HepG2 (cell line): ENCODE measurements around the gene GYS1. TPM values are rescaled to one million over a fixed set of nuclear protein-coding genes. Genes with fewer than 3 reads are reported as not detected.

ENCODE experiments used
- ATAD3A ChIP-seq: sonication (generic); formaldehyde crosslinking; IDR thresholded peaks from 2 replicates; pipeline ENCODE4 v1.4.0; 2020; ENCODE audit warnings: missing genetic modification reagents
- FOXO1 ChIP-seq: sonication (generic); formaldehyde crosslinking; IDR thresholded peaks from 2 replicates; pipeline ENCODE4 v1.4.0; 2020; ENCODE audit warnings: missing genetic modification reagents
- HMGXB4 ChIP-seq, 2 experiments: sonication (generic) in 1 of 2; formaldehyde crosslinking in 1 of 2; IDR thresholded peaks; 2 replicates each; pipeline versions ENCODE4 v1.4.0 to v1.6.1; 2018 to 2020; ENCODE audit warnings: missing genetic modification reagents in 2 of 2, borderline replicate concordance in 1 of 2, low read depth in 1 of 2, mild to moderate bottlenecking in 1 of 2, missing biosample characterization in 1 of 2
- KAT2B ChIP-seq: fragments of 150-350 bp; IDR thresholded peaks from 2 replicates; pipeline ENCODE4 v1.6.1; 2014; ENCODE audit warnings: low read depth, low read length, borderline replicate concordance
- LCORL ChIP-seq, 2 experiments: fragments of 450-650 bp in 1 of 2; sonication (generic) in 1 of 2; formaldehyde crosslinking in 1 of 2; IDR thresholded peaks; 2 replicates each; pipeline versions ENCODE4 v1.5.0 to v1.6.1; 2017 to 2020; ENCODE audit warnings: antibody characterized with exemption in 1 of 2, missing genetic modification reagents in 1 of 2
- MIER3 ChIP-seq: IDR thresholded peaks from 2 replicates; pipeline ENCODE4 v1.6.1; 2016; ENCODE audit warnings: missing compliant biosample characterization, borderline replicate concordance
- NCOR1 ChIP-seq: fragments of 200-600 bp; sonication (generic); IDR thresholded peaks from 2 replicates; pipeline ENCODE4 v1.7.0; 2017; ENCODE audit warnings: antibody characterized with exemption, low read length, borderline replicate concordance
- NR2C2 ChIP-seq: sonication (generic); formaldehyde crosslinking; IDR thresholded peaks from 2 replicates; pipeline ENCODE4 v1.4.0; 2020; ENCODE audit warnings: missing genetic modification reagents, mild to moderate bottlenecking, moderate library complexity, borderline replicate concordance
- PCBP1 ChIP-seq: fragments of 200-400 bp; formaldehyde crosslinking; IDR thresholded peaks from 2 replicates; pipeline ENCODE4 v1.6.1; 2017; ENCODE audit warnings: mild to moderate bottlenecking, low read depth, low read length, borderline replicate concordance
- RELA ChIP-seq: sonication (generic); formaldehyde crosslinking; IDR thresholded peaks from 2 replicates; pipeline ENCODE4 v1.4.0; 2020; ENCODE audit warnings: missing genetic modification reagents
- SKI ChIP-seq: fragments of 450-650 bp; IDR thresholded peaks from one replicate; pipeline ENCODE4 v1.6.1; 2018; ENCODE audit warnings: mild to moderate bottlenecking; ENCODE audit not compliant: partially characterized antibody
- SP2 ChIP-seq: sonication (generic); formaldehyde crosslinking; IDR thresholded peaks from 2 replicates; pipeline ENCODE4 v1.5.1; 2020; ENCODE audit warnings: mild to moderate bottlenecking, missing genetic modification reagents
- ZC3H13 ChIP-seq: sonication (generic); formaldehyde crosslinking; IDR thresholded peaks from 2 replicates; pipeline ENCODE4 v1.8.1; 2023; ENCODE audit warnings: mild to moderate bottlenecking, missing genetic modification reagents, moderate library complexity
- ZFP1 ChIP-seq: IDR thresholded peaks from 2 replicates; pipeline ENCODE4 v1.6.1; 2016
- ZMAT3 ChIP-seq: sonication (generic); formaldehyde crosslinking; conservative IDR thresholded peaks from 2 replicates; pipeline ENCODE4 v1.7.0; 2021; ENCODE audit warnings: missing genetic modification reagents
- ZNF10 ChIP-seq: sonication (generic); formaldehyde crosslinking; IDR thresholded peaks from 2 replicates; pipeline ENCODE4 v1.4.0; 2020; ENCODE audit warnings: mild to moderate bottlenecking, low read depth, missing genetic modification reagents, borderline replicate concordance
- ZNF20 ChIP-seq: sonication (generic); formaldehyde crosslinking; IDR thresholded peaks from 2 replicates; pipeline ENCODE4 v1.4.0; 2020; ENCODE audit warnings: mild to moderate bottlenecking, moderate library complexity, missing genetic modification reagents
- ZNF251 ChIP-seq: sonication (generic); formaldehyde crosslinking; IDR thresholded peaks from 2 replicates; pipeline ENCODE4 v1.9.0; 2021; ENCODE audit warnings: mild to moderate bottlenecking, missing genetic modification reagents
- ZNF567 ChIP-seq: sonication (generic); formaldehyde crosslinking; IDR thresholded peaks from 2 replicates; pipeline ENCODE4 v1.8.1; 2023; ENCODE audit warnings: mild to moderate bottlenecking, missing genetic modification reagents, borderline replicate concordance
- ZNF615 ChIP-seq: sonication (generic); formaldehyde crosslinking; IDR thresholded peaks from 2 replicates; pipeline ENCODE4 v1.5.0; 2020; ENCODE audit warnings: mild to moderate bottlenecking, missing genetic modification reagents, borderline replicate concordance
- ZNF709 ChIP-seq: sonication (generic); formaldehyde crosslinking; IDR thresholded peaks from 2 replicates; pipeline ENCODE4 v1.5.0; 2020; ENCODE audit warnings: mild to moderate bottlenecking, missing genetic modification reagents
- polyA plus RNA-seq, 8 experiments: library from polyadenylated mRNA; depleted of rRNA in 3 of 8; stranded (reverse) in 7 of 8; unstranded in 1 of 8; fragments of >200 nt; fragmentation: Illumina TruSeq in 4 of 8; extraction: Trizol in 4 of 8; gene quantifications; 2 replicates each; pipeline versions ENCODE4 v1.2.1 to v1.2.3, GENCODE V29; 2011 to 2016; ENCODE audit warnings: low read depth in 4 of 8, missing spikeins in 1 of 8, mixed read lengths in 1 of 8; ENCODE audit not compliant: insufficient read depth in 1 of 8
- total RNA-seq, 5 experiments: library from RNA; depleted of rRNA; stranded (reverse); fragments of >200 nt; fragmentation: Illumina TruSeq; extraction: Trizol; gene quantifications; 2 replicates each; pipeline ENCODE4 v1.2.3, GENCODE V29; 2016; ENCODE audit warnings: low read depth in 1 of 5
- TF ChIP-seq, protein P1 (sequence below): sonication (generic); formaldehyde crosslinking; IDR thresholded peaks from 2 replicates; pipeline ENCODE4 v1.9.0; 2021; ENCODE audit warnings: missing genetic modification reagents, borderline replicate concordance
- TF ChIP-seq, protein P2 (sequence below): sonication (generic); formaldehyde crosslinking; IDR thresholded peaks from 2 replicates; pipeline ENCODE4 v1.5.1; 2020; ENCODE audit warnings: missing genetic modification reagents, mild to moderate bottlenecking, borderline replicate concordance

Gene GYS1
- total and polyA plus RNA-seq, 2 of the 13 experiments (the other 11 are each of a cell fraction or from before 2014, with no cell fraction given): 18.4 to 42.1 TPM

- TF ChIP-seq ATAD3A (CRISPR knock-in tag): no peak
- no peak for TF ChIP-seq ZNF567
- peak; percentile 91 for TF ChIP-seq SP2 (CRISPR knock-in tag)
- TF ChIP-seq NCOR1: no peak
- 0 out of 2 replicates have a peak, but pooled peaks have one; percentile 41 for TF ChIP-seq ZNF251 (CRISPR knock-in tag)
- TF ChIP-seq RELA (CRISPR knock-in tag): no peak
- TF ChIP-seq NR2C2 (CRISPR knock-in tag): peak; percentile 60; the same call in 1 of the 2 replicates
- peak; percentile 89 for TF ChIP-seq ZMAT3
- peak; percentile 67 for TF ChIP-seq FOXO1 (CRISPR knock-in tag)
- TF ChIP-seq ZNF709: peak; percentile 71; the same call in 1 of the 2 replicates
- TF ChIP-seq LCORL (IDR thresholded peaks at IDR 0.05): no peak
- no peak for TF ChIP-seq LCORL (CRISPR knock-in tag; IDR thresholded peaks at IDR 0.05)
- TF ChIP-seq ZC3H13 (CRISPR knock-in tag): peak; percentile 96
- no peak for TF ChIP-seq PCBP1
- TF ChIP-seq, protein P1, sequence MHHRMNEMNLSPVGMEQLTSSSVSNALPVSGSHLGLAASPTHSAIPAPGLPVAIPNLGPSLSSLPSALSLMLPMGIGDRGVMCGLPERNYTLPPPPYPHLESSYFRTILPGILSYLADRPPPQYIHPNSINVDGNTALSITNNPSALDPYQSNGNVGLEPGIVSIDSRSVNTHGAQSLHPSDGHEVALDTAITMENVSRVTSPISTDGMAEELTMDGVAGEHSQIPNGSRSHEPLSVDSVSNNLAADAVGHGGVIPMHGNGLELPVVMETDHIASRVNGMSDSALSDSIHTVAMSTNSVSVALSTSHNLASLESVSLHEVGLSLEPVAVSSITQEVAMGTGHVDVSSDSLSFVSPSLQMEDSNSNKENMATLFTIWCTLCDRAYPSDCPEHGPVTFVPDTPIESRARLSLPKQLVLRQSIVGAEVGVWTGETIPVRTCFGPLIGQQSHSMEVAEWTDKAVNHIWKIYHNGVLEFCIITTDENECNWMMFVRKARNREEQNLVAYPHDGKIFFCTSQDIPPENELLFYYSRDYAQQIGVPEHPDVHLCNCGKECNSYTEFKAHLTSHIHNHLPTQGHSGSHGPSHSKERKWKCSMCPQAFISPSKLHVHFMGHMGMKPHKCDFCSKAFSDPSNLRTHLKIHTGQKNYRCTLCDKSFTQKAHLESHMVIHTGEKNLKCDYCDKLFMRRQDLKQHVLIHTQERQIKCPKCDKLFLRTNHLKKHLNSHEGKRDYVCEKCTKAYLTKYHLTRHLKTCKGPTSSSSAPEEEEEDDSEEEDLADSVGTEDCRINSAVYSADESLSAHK (CRISPR knock-in tag): no peak
- TF ChIP-seq ZFP1 (CRISPR knock-in tag): no peak
- no peak for TF ChIP-seq ZNF20 (CRISPR knock-in tag)
- TF ChIP-seq, protein P2, sequence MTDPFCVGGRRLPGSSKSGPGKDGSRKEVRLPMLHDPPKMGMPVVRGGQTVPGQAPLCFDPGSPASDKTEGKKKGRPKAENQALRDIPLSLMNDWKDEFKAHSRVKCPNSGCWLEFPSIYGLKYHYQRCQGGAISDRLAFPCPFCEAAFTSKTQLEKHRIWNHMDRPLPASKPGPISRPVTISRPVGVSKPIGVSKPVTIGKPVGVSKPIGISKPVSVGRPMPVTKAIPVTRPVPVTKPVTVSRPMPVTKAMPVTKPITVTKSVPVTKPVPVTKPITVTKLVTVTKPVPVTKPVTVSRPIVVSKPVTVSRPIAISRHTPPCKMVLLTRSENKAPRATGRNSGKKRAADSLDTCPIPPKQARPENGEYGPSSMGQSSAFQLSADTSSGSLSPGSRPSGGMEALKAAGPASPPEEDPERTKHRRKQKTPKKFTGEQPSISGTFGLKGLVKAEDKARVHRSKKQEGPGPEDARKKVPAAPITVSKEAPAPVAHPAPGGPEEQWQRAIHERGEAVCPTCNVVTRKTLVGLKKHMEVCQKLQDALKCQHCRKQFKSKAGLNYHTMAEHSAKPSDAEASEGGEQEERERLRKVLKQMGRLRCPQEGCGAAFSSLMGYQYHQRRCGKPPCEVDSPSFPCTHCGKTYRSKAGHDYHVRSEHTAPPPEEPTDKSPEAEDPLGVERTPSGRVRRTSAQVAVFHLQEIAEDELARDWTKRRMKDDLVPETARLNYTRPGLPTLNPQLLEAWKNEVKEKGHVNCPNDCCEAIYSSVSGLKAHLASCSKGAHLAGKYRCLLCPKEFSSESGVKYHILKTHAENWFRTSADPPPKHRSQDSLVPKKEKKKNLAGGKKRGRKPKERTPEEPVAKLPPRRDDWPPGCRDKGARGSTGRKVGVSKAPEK (CRISPR knock-in tag): no peak
- peak; percentile 70; the same call in 1 of the 2 replicates for TF ChIP-seq MIER3 (CRISPR knock-in tag)
- peak; percentile 31 for TF ChIP-seq ZNF615 (CRISPR knock-in tag)
- TF ChIP-seq KAT2B: no peak
- peak; percentile 13 to 55; a peak in 3 of 4 replicates for TF ChIP-seq HMGXB4 (CRISPR knock-in tag; IDR thresholded peaks at IDR 0.05; ENCODE audit: borderline replicate concordance in 1 of 2, low read depth in 1 of 2)
- TF ChIP-seq ZNF10 (CRISPR knock-in tag): no peak
- TF ChIP-seq SKI: peak; percentile 54
Observed at GRCh38 chr19:48965040-48965805, 27.9 kb downstream of the GYS1 start, which contains the start of gene FTL (continued).
